K562 (cell line): Measurements from ENCODE around the gene VSIG2. TPM values are rescaled to one million over a fixed set of nuclear protein-coding genes. Genes with fewer than 3 reads are reported as not detected.

Source experiments
- DMBX1 ChIP-seq: fragments of 250-450 bp; sonication (Bioruptor Pico); IDR thresholded peaks from 2 replicates; pipeline ENCODE4 v1.8.0; 2022; ENCODE audit warnings: inconsistent platforms, mild to moderate bottlenecking, moderate library complexity, borderline replicate concordance
- EHMT2 ChIP-seq: fragments of 450-650 bp; IDR thresholded peaks from 2 replicates; pipeline ENCODE4 v1.6.1; 2018; ENCODE audit warnings: antibody characterized with exemption
- ETS1 ChIP-seq: conservative IDR thresholded peaks from 2 replicates; pipeline ENCODE4 v1.6.1; 2011; ENCODE audit warnings: low read depth, mild to moderate bottlenecking, low read length; ENCODE audit not compliant: control insufficient read depth
- ETV5 ChIP-seq: sonication (generic); formaldehyde crosslinking; IDR thresholded peaks from 2 replicates; pipeline ENCODE4 v1.4.0; 2020; ENCODE audit warnings: low read depth, mild to moderate bottlenecking, missing genetic modification reagents
- HMGN3 ChIP-seq: IDR thresholded peaks from 2 replicates; pipeline ENCODE4 v1.6.1; 2011; ENCODE audit warnings: borderline replicate concordance, low read depth, mild to moderate bottlenecking, mixed read lengths, low read length; ENCODE audit not compliant: insufficient read length; ENCODE audit errors: extremely low read depth
- HMGXB4 ChIP-seq: sonication (generic); formaldehyde crosslinking; IDR thresholded peaks from 2 replicates; pipeline ENCODE4 v1.8.1; 2023; ENCODE audit warnings: mild to moderate bottlenecking, missing genetic modification reagents
- KAT7 ChIP-seq: sonication (generic); formaldehyde crosslinking; IDR thresholded peaks from 2 replicates; pipeline ENCODE4 v1.8.0; 2022; ENCODE audit warnings: missing genetic modification reagents, mild to moderate bottlenecking, borderline replicate concordance
- RBBP5 ChIP-seq: fragments of 200-600 bp; sonication (generic); IDR thresholded peaks from 2 replicates; pipeline ENCODE4 v1.6.1; 2012; ENCODE audit warnings: borderline replicate concordance, mild to moderate bottlenecking, low read length, control low read depth, inconsistent platforms; ENCODE audit not compliant: insufficient read depth, poor library complexity, severe bottlenecking
- RBFOX2 ChIP-seq: fragments of 200-400 bp; formaldehyde crosslinking; IDR thresholded peaks from 2 replicates; pipeline ENCODE4 v1.6.1; 2017; ENCODE audit warnings: low read depth, mild to moderate bottlenecking, low read length, moderate library complexity
- ZNF586 ChIP-seq: fragments of 450-650 bp; formaldehyde crosslinking; conservative IDR thresholded peaks from 2 replicates; pipeline ENCODE4 v1.4.0; 2020; ENCODE audit warnings: mild to moderate bottlenecking, moderate library complexity
- polyA plus RNA-seq, 8 experiments: library from polyadenylated mRNA; depleted of rRNA in 4 of 8; stranded (reverse) in 5 of 8; unstranded in 3 of 8; fragments of >200 nt; fragmentation: Nextera tagmentation in 2 of 8; fragmentation: Illumina TruSeq in 1 of 8; extraction: Ambion mirVana in 2 of 8; extraction: Trizol in 1 of 8; gene quantifications; 2 replicates each; pipeline versions ENCODE4 v1.2.1 to v1.2.3, GENCODE V29; 2011 to 2014; ENCODE audit warnings: inconsistent platforms in 1 of 8, missing spikeins in 1 of 8
- total RNA-seq, 7 experiments: library from RNA; depleted of rRNA in 6 of 7; stranded (reverse); fragments of >200 nt in 6 of 7; fragmentation: Illumina TruSeq in 2 of 7; extraction: Trizol in 2 of 7; gene quantifications; 2 replicates each; pipeline versions ENCODE4 v1.2.1 to v1.2.3, GENCODE V29; 2011 to 2021; ENCODE audit warnings: low replicate concordance in 1 of 7
- TF ChIP-seq, protein P1 (sequence below): fragments of 250-450 bp; sonication (Bioruptor Pico); IDR thresholded peaks from 2 replicates; pipeline ENCODE4 v1.5.0; 2020; ENCODE audit warnings: mild to moderate bottlenecking, borderline replicate concordance

VSIG2 gene
- total and polyA plus RNA-seq, 9 of the 15 experiments (the other 6 are each of a cell fraction or from before 2014, with no cell fraction given), result not detected

- no peak for TF ChIP-seq RBBP5
- TF ChIP-seq, protein P1, sequence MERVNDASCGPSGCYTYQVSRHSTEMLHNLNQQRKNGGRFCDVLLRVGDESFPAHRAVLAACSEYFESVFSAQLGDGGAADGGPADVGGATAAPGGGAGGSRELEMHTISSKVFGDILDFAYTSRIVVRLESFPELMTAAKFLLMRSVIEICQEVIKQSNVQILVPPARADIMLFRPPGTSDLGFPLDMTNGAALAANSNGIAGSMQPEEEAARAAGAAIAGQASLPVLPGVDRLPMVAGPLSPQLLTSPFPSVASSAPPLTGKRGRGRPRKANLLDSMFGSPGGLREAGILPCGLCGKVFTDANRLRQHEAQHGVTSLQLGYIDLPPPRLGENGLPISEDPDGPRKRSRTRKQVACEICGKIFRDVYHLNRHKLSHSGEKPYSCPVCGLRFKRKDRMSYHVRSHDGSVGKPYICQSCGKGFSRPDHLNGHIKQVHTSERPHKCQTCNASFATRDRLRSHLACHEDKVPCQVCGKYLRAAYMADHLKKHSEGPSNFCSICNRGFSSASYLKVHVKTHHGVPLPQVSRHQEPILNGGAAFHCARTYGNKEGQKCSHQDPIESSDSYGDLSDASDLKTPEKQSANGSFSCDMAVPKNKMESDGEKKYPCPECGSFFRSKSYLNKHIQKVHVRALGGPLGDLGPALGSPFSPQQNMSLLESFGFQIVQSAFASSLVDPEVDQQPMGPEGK, result no peak
- no peak for TF ChIP-seq DMBX1 (CRISPR knock-in tag)
- TF ChIP-seq HMGN3, result no peak
- no peak for TF ChIP-seq ETV5 (CRISPR knock-in tag)
- TF ChIP-seq ZNF586 (CRISPR knock-in tag), result no peak
- no peak for TF ChIP-seq HMGXB4 (CRISPR knock-in tag)
- no peak for TF ChIP-seq EHMT2
- no peak for TF ChIP-seq KAT7 (CRISPR knock-in tag)
- no peak for TF ChIP-seq RBFOX2
- TF ChIP-seq ETS1, result no peak
Observed at GRCh38 chr11:124725719-124726105, 26.3 kb downstream of the VSIG2 start (continued).
